BLaER1 treated with 17β-estradiol and CSF1 and Interleukin-3, amounts not matched to agents 10 nM and 100 nM (cell line): ENCODE data around the gene LRRC3.
A peak's percentile ranks its signal among the peaks of the same experiment; 100 is the strongest.

Experiments
- H3K27ac ChIP-seq, 11 experiments: shearing (Covaris generic); formaldehyde crosslinking; 2 replicates each; pipeline ENCODE4 v1.8.1; 2022
- H3K27me3 ChIP-seq, 11 experiments: shearing (Covaris generic); formaldehyde crosslinking; 2 replicates each; pipeline ENCODE4 v1.8.1; 2022
- H3K36me3 ChIP-seq, 11 experiments: shearing (Covaris generic); formaldehyde crosslinking; 2 replicates each; pipeline ENCODE4 v1.8.1; 2022
- H3K4me1 ChIP-seq, 10 experiments: shearing (Covaris generic); formaldehyde crosslinking; 2 replicates each; pipeline ENCODE4 v1.8.1; 2022
- H3K4me2 ChIP-seq, 11 experiments: shearing (Covaris generic); formaldehyde crosslinking; 2 replicates each; pipeline ENCODE4 v1.8.1; 2022
- H3K4me3 ChIP-seq, 10 experiments: shearing (Covaris generic); formaldehyde crosslinking; 2 replicates each; pipeline ENCODE4 v1.8.1; 2022
- H3K9ac ChIP-seq, 11 experiments: shearing (Covaris generic); formaldehyde crosslinking; 2 replicates each; pipeline ENCODE4 v1.8.1; 2022
- H3K9me3 ChIP-seq, 11 experiments: shearing (Covaris generic); formaldehyde crosslinking; replicated peaks in 1 of 11; 2 replicates each; pipeline ENCODE4 v1.8.1; 2022
- H4K20me1 ChIP-seq, 11 experiments: shearing (Covaris generic); formaldehyde crosslinking; 2 replicates each; pipeline ENCODE4 v1.8.1; 2022
- Cebpa-rat ChIP-seq, 11 experiments: shearing (Covaris generic); IDR thresholded peaks; 2 replicates each; pipeline ENCODE4 v1.8.1; 2022

The LRRC3 gene

DNA sequence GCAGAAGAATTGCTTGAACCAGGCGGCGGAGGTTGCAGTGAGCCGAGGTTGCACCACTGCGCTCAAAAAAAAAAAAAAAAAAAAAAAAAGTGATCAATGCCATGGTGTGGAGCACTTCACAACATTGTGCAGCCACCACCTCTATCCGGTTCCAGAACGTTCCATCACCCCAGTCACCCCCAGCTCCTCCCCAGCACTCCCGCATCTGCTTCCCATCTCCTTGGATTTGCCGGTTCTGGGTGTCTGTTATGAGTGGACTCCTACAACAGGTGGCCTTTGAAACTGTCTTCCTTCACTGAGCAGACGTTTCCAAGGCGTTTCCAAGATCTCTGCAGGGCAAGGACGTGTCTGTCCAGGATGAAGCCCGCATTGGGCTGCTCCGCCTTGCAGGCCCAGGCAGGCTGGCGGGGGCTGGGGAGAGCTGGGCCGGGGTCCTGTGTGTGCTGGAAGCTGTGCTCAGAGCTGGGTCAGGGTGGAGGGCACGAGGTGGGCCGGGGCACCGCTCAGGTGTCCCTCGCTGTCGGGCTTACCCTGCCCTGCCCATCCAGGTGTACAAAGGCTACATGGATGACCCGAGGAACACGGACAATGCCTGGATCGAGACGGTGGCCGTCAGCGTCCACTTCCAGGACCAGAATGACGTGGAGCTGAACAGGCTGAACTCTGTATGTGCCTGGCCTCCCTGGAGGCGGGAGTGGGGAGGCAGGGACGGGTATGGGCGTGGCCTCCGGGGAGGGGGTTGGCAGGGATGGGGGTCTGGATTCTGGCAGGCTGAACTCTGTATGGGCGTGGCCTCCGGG, 14.9 kb upstream of the LRRC3 start:
- Histone ChIP-seq H3K9me3 (peaks cover 0 to 14% (median 0%) of the 10 kb centered on the region in 11 experiments; a peak in 5 of 22 replicates), H3K4me3 (no peak overlapping the region), H3K36me3 (peaks cover 81 to 94% (median 91%) of the 10 kb centered on the region in 11 experiments), H3K4me2 (no peak overlapping the region), H3K27ac (no peak overlapping the region), H4K20me1 (peaks cover 32 to 97% (median 79%) of the 10 kb centered on the region in 11 experiments), H3K9ac (no peak overlapping the region), H3K4me1 (peaks cover 0 to 64% (median 33%) of the 10 kb centered on the region in 10 experiments; a peak in 13 of 20 replicates), H3K27me3 (no peaks in the 10 kb centered on the region)
- no peak for TF ChIP-seq Cebpa-rat (IDR thresholded peaks at IDR 0.05)

DNA sequence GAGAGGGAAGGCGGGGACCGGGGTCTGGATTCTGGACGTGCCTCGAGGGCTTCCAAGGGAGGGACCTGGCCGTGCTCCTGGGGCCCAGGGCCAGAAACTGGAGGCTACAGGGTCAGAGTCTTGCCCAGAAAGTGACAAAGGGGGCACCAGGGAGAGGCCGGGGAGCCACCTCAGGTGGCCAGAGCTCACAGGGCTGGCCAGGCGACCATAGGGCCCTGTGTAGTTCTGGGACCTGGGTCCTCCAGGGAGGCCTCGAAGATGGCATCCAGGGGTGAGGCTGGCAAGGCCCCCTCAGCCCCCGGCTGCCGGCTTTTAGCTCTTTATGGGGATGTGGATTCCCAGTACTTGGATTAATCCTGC, 14.3 kb upstream of the LRRC3 start:
- TF ChIP-seq Cebpa-rat (IDR thresholded peaks at IDR 0.05) = no peak
- H3K9ac ChIP-seq = no peak overlapping the region
- H3K9me3 ChIP-seq = peaks cover 0 to 14% (median 0%) of the 10 kb centered on the region in 11 experiments; a peak in 5 of 22 replicates
- H3K4me1 ChIP-seq = peaks cover 0 to 58% (median 27%) of the 10 kb centered on the region in 10 experiments; a peak in 13 of 20 replicates
- peak overlapping the region in 2 of 11 experiments; percentile 9 to 11; a peak in 1 of 22 replicates for H3K4me2 ChIP-seq
- H3K27me3 ChIP-seq = no peaks in the 10 kb centered on the region
- H3K4me3 ChIP-seq = no peak overlapping the region
- peaks cover 75 to 88% (median 85%) of the 10 kb centered on the region in 11 experiments for H3K36me3 ChIP-seq
- peaks cover 26 to 97% (median 73%) of the 10 kb centered on the region in 11 experiments for H4K20me1 ChIP-seq
- no peak overlapping the region for H3K27ac ChIP-seq

DNA sequence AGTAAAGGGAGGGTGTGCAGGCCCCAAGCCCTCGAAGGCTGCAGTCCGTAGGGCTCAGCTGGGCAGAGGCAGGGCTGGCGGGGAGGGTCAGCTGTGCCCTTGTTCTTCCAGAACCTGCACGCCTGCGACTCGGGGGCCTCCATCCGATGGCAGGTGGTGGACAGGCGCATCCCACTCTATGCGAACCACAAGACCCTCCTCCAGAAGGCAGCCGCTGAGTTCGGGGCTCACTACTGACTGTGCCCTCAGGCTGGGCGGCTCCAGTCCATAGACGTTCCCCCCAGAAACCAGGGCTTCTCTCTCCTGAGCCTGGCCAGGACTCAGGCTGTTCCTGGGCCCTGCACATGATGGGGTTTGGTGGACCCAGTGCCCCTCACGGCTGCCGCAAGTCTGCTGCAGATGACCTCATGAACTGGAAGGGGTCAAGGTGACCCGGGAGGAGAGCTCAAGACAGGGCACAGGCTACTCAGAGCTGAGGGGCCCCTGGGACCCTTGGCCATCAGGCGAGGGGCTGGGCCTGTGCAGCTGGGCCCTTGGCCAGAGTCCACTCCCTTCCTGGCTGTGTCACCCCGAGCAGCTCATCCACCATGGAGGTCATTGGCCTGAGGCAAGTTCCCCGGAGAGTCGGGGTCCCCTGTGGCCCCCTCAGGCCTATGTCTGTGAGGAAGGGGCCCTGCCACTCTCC, 13.6 kb upstream of the LRRC3 start:
- Histone ChIP-seq H3K4me3 (no peak overlapping the region), H3K4me1 (peaks cover 0 to 51% (median 26%) of the 10 kb centered on the region in 10 experiments; a peak in 13 of 20 replicates), H3K27ac (peak overlapping the region in 3 of 11 experiments; percentile 11 to 41 (median 19); a peak in 1 of 22 replicates), H4K20me1 (peaks cover 22 to 97% (median 67%) of the 10 kb centered on the region in 11 experiments), H3K27me3 (no peaks in the 10 kb centered on the region), H3K9me3 (peaks cover 0 to 14% (median 0%) of the 10 kb centered on the region in 11 experiments; a peak in 5 of 22 replicates), H3K4me2 (peak overlapping the region in 8 of 11 experiments; percentile 9 to 77 (median 36); a peak in 12 of 22 replicates), H3K36me3 (peaks cover 68 to 81% (median 78%) of the 10 kb centered on the region in 11 experiments), H3K9ac (peak overlapping the region in 1 of 11 experiments; percentile 24; a peak in 1 of 22 replicates)
- TF ChIP-seq Cebpa-rat (IDR thresholded peaks at IDR 0.05) = no peak

DNA sequence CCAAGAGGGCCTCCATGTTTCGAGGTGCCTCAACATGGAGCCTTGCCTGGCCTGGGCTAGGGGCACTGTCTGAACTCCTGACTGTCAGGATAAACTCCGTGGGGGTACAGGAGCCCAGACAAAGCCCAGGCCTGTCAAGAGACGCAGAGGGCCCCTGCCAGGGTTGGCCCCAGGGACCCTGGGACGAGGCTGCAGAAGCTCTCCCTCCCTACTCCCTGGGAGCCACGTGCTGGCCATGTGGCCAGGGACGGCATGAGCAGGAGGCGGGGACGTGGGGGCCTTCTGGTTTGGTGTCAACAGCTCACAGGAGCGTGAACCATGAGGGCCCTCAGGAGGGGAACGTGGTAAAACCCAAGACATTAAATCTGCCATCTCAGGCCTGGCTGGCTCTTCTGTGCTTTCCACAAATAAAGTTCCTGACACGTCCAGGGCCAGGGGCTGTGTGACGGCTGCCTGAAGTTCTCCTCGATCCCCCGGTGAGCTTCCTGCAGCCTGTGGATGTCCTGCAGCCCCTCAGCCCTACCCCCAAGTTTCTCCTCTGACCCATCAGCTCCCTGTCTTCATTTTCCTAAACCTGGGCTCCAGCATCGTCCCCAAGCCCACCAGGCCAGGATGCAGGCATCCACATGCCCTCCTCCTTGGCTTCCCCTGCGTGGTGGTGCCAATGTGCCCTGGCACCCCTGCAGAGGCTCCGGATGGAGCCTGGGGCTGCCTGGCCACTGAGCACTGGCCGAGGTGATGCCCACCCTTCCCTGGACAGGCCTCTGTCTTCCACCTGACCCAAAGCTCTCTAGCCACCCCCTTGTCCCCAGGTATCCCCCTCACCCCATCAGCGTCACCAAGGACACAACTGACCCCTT, 12.8 kb upstream of the LRRC3 start:
- Histone ChIP-seq H3K4me3 (no peak overlapping the region), H3K4me2 (peak overlapping the region in 8 of 11 experiments; percentile 9 to 77 (median 36); a peak in 11 of 22 replicates), H3K27me3 (no peaks in the 10 kb centered on the region), H4K20me1 (peaks cover 16 to 90% (median 59%) of the 10 kb centered on the region in 11 experiments; a peak in 20 of 22 replicates), H3K9ac (peak overlapping the region in 3 of 11 experiments; percentile 13 to 29 (median 24); a peak in 3 of 22 replicates), H3K36me3 (peaks cover 61 to 74% (median 70%) of the 10 kb centered on the region in 11 experiments), H3K9me3 (peaks cover 0 to 14% (median 0%) of the 10 kb centered on the region in 11 experiments; a peak in 5 of 22 replicates), H3K27ac (peak overlapping the region in 3 of 11 experiments; percentile 11 to 41 (median 19); a peak in 1 of 22 replicates), H3K4me1 (peaks cover 0 to 44% (median 26%) of the 10 kb centered on the region in 10 experiments; a peak in 13 of 20 replicates)
- no peak for TF ChIP-seq Cebpa-rat (IDR thresholded peaks at IDR 0.05)

DNA sequence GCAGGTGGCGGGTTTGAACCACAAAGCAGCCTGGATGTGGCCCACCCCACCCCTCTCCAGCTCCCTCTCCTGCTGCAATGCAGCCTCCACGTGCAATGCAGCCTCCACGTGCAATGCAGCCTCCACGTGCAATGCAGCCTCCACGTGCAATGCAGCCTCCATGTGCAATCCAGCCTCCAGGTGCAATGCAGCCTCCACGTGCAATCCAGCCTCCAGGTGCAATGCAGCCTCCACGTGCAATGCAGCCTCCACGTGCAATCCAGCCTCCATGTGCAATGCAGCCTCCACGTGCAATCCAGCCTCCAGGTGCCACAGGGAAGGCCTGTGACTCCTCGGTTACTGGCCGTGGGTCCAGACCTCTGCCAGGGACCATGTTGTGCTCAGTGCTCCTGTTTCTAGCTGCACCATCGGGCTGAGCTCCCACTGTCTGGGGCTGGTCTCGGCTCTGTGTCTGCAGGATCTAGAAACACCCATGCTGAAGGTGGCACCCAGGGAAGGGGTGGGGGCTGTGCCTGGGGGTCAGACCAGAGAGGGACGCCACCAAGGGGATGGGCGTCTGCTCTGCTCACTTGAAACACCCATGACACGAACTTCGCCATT, 11.9 kb upstream of the LRRC3 start:
- peaks cover 0 to 14% (median 0%) of the 10 kb centered on the region in 11 experiments; a peak in 5 of 22 replicates for H3K9me3 ChIP-seq
- H3K36me3 ChIP-seq = peaks cover 52 to 65% (median 61%) of the 10 kb centered on the region in 11 experiments
- H3K9ac ChIP-seq = peak overlapping the region in 1 of 11 experiments; percentile 17; a peak in 1 of 22 replicates
- H3K27ac ChIP-seq = no peak overlapping the region
- peak overlapping the region in 5 of 11 experiments; percentile 11 to 77 (median 65); a peak in 9 of 22 replicates for H3K4me2 ChIP-seq
- TF ChIP-seq Cebpa-rat (IDR thresholded peaks at IDR 0.05) = no peak
- peaks cover 0 to 41% (median 27%) of the 10 kb centered on the region in 10 experiments; a peak in 13 of 20 replicates for H3K4me1 ChIP-seq
- no peaks in the 10 kb centered on the region for H3K27me3 ChIP-seq
- H4K20me1 ChIP-seq = peaks cover 9 to 88% (median 53%) of the 10 kb centered on the region in 11 experiments; a peak in 18 of 22 replicates
- no peak overlapping the region for H3K4me3 ChIP-seq

DNA sequence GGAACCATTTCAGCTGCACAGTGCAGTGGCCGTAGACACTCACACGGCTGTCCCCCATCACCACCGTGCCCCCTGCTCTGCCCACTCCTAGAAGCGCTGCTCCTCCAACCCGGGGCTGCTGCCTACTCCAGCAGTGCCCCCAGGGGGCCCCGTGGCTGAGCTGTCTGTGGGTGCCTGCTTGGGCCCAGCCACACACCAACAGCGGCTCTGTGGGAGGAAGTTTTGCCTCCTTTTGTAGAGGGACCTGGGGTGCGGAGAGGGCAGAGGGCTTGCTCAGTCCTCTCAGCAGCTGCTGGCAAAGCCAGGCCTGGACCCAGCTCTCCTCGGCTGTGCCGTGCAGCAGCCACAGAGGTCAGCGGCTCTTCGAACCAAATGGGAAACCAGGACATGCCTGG, 11.4 kb upstream of the LRRC3 start:
- peak overlapping the region in 4 of 11 experiments; percentile 54 to 77 (median 66); a peak in 8 of 22 replicates for H3K4me2 ChIP-seq
- no peaks in the 10 kb centered on the region for H3K27me3 ChIP-seq
- peaks cover 0 to 39% (median 32%) of the 10 kb centered on the region in 10 experiments; a peak in 13 of 20 replicates for H3K4me1 ChIP-seq
- peaks cover 9 to 88% (median 53%) of the 10 kb centered on the region in 11 experiments; a peak in 17 of 22 replicates for H4K20me1 ChIP-seq
- TF ChIP-seq Cebpa-rat (IDR thresholded peaks at IDR 0.05) = no peak
- no peak overlapping the region for H3K27ac ChIP-seq
- no peak overlapping the region for H3K4me3 ChIP-seq
- H3K9ac ChIP-seq = peak overlapping the region in 2 of 11 experiments; percentile 3 to 17; a peak in 1 of 22 replicates
- H3K36me3 ChIP-seq = peaks cover 47 to 60% (median 56%) of the 10 kb centered on the region in 11 experiments
- peaks cover 0 to 14% (median 0%) of the 10 kb centered on the region in 11 experiments; a peak in 5 of 22 replicates for H3K9me3 ChIP-seq

DNA sequence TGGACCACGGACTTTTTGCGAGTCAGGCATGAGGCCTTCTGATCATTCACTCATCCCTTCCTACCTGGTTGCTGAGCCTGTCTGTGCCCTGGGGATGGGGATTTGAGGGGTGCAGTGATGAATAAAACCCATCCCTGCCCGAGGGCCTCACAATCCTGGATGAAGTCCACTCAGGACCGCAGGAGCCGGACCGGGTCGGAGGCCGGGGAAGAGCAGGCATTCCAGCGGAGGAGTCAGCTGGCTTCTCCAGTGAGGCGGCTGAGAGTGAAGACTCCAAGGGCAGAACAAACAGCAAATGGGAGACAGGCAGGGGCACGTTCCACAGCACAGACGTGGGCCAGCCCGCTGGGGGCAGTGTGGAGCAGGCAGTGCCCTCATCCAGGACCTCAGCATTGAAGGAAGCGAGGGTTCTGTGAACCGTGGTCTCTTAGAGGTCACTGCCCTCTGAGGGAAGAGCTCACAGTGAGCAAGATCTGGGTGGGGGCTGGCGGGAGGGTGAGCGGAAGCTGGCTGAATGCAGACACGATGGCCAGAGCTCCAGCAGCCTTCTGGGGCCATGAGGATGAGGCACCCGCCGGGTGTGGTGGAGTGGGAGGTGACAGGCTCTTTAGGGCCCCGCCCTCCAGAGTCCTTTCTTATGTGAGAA, 10.9 kb upstream of the LRRC3 start:
- no peak for TF ChIP-seq Cebpa-rat (IDR thresholded peaks at IDR 0.05)
- peaks cover 42 to 54% (median 51%) of the 10 kb centered on the region in 11 experiments for H3K36me3 ChIP-seq
- peaks cover 0 to 14% (median 0%) of the 10 kb centered on the region in 11 experiments; a peak in 5 of 22 replicates for H3K9me3 ChIP-seq
- H3K4me2 ChIP-seq = peak overlapping the region in 2 of 11 experiments; percentile 65 to 77; a peak in 4 of 22 replicates
- peaks cover 9 to 88% (median 53%) of the 10 kb centered on the region in 11 experiments; a peak in 18 of 22 replicates for H4K20me1 ChIP-seq
- no peak overlapping the region for H3K9ac ChIP-seq
- H3K27me3 ChIP-seq = no peaks in the 10 kb centered on the region
- peaks cover 0 to 39% (median 31%) of the 10 kb centered on the region in 10 experiments; a peak in 13 of 20 replicates for H3K4me1 ChIP-seq
- no peak overlapping the region for H3K27ac ChIP-seq
- no peak overlapping the region for H3K4me3 ChIP-seq
